EL (cell line): ENCODE data around the gene PSMC1.
A peak's percentile ranks its signal among the peaks of the same experiment; 100 is the strongest.
"Not testable (repeated sequence)": the region's sequence is repeated elsewhere in the genome, so short reads cannot be mapped to it uniquely, and the experiment has no call there.

Experiments used
- DNase-seq: peaks from one replicate; pipeline ENCODE4 v3.0.0-alpha.2; 2016

The PSMC1 gene

DNA sequence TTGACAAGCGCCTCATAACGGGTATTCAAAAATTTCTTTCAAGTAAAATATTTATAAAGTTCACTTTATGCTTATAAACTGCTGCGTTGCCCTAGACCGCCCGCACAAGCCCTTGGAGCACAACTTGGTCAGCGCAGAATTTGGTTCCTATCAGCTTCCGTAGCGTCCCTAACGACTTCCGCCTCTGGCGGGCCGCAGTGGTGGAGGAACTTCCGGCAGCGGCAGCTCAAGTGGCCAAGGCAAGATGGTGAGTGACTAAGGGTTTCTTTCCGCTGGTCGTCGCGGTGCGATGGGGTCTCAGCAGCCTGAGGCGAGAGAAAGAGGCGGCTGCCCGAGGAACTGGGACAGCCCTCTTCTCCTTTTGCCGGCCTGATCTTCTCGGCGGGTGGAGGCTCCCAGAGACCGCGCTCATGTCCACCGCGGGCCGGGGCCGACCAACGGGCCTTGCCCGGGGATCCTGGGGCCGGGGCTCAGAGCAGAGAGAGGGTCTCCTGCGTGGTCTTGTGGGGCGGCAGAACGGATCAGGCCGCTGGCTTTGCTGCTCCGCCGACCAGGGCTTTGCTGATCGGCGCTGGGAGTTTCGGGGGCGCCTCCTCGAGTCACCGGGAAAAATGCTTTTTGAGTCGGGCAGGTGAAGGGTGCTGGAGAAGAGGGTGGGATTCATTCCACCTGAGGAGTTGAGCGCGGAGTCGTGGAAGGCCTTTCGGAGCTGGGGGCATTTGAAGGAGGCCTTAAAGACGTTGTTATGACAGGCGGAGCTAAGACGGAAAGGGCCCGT lies at the start of gene PSMC1:
TSS of gene PSMC1 (plus strand) at position 200 of the 778 bp plus-strand sequence. CDS start at position 245, 45 bp downstream.
- DNase-seq = peak; percentile 92

DNA sequence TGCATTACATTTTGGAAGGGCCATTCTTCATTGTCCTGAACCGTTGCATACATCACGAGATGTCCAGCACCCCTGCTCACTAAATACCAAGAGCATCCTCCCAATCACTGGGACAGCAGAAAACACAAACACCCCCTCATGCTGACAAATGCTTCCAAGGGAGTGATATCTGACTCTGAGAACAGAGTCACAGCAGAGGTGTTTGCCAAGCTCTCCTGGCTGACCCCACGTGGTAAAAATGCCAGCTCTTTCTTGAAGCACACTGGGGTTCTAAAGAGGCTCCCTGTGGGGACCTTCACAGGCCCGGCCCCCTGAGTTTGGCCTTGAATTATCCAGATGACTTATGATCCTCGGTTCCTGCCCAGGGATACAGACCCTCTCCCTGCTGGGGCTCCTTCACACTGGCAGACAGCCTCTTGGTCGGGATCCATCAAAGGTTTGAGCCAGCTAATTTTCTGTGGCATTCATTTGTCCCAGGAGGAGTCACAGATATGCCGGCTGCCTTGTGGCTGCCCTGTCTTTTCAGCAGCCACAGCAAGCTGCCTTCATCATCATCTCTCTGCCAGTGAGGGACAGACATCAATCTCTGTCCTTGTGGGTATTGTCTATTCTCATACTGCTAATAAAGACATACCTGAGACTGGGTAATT lies 43.1 kb upstream of the PSMC1 start:
- DNase-seq = no peak

DNA sequence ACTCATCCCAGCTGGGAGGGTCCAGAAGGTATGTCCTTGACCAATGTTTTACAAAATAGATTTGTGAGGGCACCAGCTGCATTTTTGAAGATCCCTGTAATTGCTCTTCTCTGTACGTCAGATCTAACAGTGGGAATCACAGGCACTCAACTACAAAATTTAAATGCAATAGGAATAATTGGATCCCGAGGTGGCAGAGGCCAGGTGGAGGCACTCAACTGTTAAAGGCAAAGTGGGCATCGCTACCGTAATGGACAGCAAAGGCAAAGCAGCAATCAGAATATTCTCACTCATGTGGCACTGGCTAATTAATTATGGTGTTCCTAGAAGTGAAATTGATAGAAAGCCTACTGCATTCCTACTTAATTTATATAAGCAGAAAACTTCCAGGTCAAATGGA lies 27.9 kb upstream of the PSMC1 start:
- DNase-seq = no peak

DNA sequence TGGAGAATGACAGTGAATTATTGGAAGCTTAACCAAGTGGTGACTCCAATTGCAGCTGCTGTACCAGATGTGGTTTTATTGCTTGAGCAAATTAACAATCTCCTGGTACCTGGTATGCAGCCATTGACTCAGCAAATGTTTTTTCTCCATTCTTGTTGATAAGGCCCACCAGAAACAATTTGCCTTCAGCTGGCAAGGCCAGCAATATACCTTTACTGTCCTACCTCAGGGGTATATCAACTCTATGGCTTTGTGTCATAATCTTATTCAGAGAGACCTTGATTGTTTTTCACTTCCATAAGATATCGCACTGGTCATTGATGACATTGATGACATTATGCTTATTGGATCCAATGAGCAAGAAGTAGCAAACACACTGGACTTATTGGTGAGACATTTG lies 26.4 kb upstream of the PSMC1 start:
- not testable (repeated sequence) for DNase-seq

DNA sequence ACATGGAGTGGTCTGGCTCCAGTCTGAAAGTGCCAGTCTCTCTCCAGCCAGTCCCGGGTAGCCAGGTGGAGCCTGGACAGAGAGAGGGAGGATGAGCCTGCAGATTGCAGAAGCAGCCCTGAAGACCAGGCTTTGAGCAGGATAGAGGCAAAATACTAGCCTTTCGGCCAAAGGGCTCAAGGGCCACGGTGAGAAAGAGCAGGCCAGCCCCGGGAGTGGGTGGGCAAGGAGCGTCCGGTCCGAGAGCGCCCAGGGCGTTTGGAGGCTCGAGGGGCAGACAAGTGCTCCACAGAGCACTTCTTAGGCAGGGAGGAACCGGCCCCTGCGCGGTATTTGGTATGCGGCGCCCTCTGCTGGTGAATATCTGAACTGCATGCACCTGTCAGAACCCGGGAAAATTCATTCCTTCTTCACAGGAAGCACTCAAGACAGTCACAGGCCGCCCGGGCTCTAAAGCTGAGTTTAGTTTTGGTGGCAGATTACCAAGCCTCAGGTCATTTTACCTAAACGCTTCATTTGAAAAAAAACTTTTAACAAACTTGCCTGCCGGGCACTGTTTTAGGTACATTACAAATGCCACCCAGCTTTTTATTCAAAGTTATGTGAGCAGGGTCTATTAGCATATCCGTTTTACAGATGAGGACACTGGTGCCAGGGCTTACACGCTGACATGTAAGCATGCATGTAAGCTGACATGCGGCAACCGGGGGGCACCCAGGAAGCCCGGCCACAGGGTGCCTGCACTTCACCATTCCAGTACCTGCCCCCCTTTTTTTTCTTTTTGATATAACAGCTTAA lies 21.0 kb upstream of the PSMC1 start:
- DNase-seq = peak; percentile 63

DNA sequence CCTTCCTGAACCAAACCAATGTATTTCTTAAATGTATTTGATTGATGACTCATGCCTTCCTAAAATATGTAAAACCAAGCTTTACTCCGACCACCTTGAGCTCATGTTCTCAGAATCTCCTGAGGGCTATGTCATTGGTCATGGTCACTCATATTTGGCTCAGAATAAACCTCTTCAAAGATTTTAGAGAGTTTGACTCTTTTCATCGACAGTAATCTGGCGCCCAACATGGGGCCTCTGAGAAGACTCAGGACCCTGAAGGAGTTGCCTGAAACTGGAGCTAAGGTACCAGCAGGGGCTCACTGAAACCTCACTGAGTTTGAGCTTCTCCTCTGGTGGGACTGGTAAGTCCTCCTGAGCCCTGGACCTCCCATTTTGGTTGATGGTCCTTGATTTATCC lies 17.2 kb upstream of the PSMC1 start:
- peak; percentile 3 for DNase-seq

DNA sequence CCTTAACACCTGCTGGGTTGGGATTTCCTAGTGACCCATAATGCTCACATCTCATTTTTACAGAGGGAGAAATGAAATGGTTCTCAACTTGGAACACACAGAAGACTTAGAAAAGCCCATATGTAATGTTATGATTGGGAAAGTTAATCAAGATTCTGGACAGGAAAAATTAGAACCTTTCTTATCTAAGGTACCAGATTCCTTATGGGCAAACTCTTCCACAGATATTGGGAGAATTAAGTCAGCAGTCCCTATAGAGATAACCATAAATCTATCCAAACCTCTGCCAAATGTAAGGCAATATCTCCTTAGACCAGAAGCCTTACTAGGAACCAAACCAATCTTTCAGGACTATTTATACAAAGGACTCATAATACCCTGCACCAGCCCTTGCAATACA lies 13.9 kb upstream of the PSMC1 start:
- DNase-seq = no peak

DNA sequence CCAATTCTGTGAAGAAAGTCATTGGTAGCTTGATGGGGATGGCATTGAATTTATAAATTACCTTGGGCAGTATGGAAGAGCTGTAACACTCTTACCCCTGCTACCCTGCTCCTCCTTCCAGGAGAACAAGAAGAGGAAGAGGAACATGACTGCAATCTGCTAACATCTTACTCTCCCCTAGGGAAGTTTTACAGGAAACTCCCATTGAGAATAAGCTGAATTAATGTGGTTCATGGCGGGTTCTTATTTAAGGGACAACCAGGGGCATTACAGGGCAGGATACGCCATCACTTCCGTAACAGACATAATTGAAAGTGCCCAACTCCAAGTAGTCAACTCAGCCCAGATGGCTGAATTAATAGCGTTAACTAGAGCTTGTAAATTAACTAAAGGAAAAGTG lies 9.4 kb upstream of the PSMC1 start:
- DNase-seq = no peak

DNA sequence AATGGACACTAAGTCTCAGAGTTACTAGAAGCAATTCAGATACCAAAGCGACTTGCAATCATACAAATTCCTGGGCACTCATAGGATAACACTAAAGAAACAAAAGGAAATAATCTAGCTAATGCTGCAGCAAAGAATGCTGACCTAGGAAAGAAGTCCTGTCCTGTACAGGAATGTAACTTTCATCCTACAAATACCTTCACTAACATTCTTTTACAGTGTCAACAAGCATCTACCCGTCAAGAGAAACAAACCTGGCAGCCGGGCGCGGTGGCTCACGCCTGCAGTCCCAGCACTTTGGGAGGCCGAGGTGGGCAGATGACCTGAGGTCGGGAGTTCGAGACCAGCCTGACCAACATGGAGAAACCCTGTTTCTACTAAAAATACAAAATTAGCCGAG lies 8.9 kb upstream of the PSMC1 start:
- not testable (repeated sequence) for DNase-seq

DNA sequence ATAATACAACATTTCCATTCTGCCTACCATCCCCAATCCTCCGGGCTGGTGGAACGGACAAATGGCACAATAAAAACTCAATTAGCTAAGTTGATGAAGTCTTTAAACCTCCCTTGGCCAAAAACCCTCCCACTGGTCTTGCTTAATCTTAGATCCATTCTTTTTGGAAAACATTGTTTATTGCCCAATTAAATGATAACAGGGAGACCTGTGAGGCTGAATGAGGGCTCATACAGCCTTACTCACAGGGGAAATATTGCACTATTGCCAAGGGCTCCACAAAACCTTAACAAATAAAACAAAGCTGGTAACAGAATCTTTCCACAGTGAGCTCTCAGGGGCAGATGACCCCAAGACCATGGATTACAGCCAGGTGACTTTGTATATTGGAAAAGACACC lies 7.8 kb upstream of the PSMC1 start:
- DNase-seq = no peak

DNA sequence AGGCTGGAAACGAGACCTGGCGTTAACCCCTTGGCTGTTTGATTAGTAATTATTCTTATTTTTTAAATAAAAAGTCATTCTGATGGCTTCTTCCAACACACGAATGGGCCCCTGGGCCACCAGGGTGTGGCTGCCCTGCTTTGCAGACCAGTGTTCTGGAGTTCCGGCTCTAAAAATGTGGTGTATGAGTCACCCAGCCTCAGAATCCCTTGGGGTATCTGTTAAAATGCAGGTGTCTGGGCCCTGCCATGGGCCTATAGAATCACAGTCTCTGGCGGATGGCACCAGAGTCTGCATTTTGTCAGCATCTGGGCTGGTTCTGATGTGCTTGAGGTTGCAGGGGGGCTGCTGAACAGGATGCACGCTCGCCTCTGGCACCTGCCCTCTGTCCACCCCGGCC lies 2.5 kb upstream of the PSMC1 start:
- no peak for DNase-seq

DNA sequence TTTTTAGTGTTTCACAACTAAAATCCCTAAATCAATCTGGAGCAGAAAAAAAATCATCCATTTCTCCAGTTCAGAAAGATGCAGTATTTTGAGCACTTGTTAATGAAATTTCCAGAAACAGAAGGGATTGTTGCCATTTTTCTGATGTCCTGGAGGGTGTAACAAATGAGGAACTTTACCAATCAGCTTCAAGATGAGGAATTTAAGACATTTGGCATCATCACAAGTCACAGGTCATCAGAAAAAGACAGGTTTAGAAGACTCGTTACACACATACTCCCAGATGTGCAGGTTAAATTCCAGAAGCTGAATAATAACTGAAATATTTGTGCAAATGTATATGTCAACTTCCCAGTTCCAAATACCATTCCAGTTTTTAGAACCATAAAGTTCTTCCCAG lies 482 bp upstream of the PSMC1 start:
- DNase-seq = no peak

DNA sequence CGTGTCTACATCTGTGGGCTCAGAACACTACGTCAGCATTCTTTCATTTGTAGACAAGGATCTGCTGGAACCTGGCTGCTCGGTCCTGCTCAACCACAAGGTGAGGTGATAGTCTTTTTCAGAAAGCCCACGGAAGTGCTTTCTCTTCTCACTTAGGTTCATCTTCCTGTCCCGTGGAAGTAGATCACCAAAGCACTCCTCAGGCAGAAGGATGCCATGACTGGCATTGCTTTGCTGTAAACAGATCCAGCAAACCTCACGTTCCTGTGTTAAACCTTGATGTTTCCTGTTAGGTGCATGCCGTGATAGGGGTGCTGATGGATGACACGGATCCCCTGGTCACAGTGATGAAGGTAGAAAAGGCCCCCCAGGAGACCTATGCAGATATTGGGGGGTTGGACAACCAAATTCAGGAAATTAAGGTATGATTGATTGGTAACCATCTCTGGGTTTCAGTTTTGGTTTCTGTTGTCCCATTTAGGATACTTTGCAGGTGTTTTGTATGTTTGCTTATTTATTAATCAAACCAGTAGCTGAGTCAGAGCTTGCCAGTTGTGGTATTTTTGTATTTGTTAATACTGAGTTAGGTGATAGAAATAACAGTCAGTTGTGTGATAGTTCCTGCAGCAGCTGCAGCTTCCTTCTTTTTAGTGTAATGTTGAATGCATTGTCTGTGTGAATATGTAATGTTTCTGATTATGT lies 7.5 kb downstream of the PSMC1 start:
- no peak for DNase-seq

DNA sequence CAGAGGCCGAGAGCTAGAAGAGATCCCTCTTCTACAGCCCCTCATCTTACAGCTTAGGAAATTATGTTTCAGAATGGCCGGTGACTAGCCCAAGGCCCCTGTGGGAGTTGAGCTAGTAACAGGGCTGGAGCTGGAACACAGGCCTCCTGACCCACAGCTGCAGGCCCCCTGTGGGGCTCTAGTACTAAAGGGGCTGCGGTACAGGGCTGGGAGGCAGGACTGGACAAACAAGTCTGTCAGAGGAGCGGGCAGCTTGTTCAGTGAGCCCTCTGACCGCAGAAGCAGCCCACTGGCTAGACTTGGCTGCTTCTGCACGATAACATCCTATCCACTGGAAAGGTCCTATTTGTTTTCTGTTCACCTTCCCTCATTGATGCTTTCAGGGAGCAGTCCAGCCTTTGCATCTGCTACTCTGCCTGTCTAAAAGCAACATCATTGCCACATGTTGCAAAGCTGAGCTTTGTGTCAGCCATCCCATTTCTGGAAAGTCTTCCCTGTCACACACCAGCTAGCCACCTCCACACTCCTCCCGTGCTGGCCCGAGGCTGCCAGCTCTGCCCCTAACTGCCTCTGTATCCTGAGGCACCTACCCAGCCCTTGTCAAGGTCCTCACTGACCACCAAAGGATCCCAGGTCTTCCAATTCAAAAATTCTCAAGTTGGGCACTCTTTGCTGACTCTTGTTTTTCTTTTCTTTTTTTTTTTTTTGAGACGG lies 10.2 kb downstream of the PSMC1 start:
- DNase-seq = no peak

DNA sequence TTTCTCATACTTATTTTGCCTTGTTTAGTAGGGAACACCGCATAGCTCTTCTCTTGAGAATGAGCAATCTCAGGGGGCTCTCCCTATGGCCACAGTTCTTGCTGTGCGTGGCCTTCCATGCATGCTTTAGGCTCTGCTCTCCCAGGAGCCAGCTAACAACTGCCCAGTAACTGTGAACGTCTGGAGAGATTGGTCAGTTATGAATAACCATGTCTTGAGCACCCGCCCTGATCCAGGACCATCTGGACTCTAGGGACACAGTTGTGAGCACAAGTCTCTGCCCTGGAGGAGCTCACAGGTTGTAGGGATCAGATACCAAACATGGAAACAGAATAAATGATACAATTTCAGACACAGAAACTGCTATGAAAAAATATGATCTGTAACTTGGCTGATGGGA lies 12.1 kb downstream of the PSMC1 start:
- no peak for DNase-seq

DNA sequence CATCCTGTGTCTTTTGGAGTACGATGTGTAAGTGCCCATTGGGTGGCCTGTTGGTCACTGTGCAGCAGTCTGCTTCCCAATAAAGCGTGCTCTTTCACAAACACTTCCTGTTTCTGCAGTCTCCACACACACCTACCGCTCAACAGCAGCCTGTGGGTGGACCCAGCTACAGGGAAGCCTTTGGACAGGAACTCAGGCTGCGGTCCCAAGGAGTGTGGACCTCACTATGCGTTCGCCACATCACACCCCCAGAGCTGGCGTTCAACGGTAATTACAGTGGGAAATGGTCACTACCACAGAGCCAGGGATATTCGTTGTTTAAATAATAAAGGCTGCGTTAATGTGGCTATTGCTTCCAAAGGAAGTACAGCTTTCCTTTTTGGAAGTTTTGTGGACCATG lies 16.2 kb downstream of the PSMC1 start:
- no peak for DNase-seq

DNA sequence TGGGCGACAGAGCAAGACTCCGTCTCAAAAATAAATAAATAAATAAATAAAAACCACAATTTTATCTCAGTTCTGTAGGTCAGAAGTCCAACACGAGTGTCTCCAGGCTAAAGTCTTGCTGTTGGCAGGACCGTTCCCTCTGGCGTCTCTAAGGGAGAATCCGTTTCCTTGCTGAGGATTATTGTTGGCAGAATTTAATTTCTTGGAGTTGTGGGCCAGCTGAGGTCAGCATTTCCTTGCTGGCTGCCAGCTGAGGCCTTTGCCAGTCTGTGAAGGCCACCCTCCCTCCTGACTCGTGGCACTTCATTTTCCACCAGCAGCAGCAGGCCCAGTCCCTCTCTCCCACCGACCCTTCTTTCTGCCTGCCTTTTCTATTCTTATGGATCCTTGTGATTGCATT lies 17.2 kb downstream of the PSMC1 start:
- DNase-seq = no peak

DNA sequence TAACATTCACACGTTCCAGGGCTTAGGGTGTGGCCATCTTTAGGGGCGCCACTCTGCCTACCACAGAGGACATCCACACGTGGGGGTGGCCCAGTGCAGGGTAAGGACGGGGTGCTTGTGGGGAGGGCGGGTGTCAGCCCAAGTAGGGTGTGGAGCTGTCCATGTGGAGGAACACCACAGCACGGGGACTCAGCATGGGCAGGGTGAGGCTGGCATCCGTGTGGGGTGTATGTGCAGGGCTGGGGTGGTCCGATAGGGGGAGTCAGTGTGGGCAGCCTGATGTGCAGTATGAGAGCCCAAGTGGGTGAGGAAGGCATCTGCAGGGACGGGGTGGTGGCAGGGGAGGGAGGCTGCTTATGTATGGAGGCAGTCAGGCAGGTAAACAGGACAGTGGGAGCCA lies 17.7 kb downstream of the PSMC1 start:
- DNase-seq = peak; percentile 13

DNA sequence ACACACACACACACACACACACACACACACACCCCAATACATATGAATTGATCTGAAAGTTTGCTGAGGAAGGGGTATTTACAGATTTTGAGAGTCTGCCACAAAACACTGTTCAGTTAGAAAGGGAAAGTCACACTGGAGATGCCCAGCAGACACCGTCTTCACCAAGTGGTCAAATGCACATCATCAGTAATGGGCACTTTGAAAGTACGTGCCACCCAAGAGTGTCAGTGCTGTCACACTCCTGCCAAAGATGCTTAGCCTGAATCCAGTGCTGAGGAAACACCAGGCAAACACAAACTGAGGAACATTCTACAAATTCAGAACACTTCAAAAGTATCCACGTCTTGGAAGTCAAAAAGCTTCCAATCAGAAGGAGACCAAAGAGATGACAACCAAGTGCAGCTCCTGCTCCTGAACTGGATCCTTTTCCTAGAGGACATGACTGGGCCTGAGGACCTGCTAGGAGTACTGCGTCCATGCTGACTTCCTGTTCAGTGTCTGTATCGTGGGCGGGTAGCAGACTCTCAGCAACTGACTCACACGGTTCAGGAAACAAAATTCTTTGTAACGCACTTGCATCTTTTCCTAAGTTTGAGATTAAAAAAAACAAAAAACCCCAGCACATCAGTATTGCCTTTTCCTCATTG lies 18.6 kb downstream of the PSMC1 start:
- DNase-seq = peak; percentile 72

DNA sequence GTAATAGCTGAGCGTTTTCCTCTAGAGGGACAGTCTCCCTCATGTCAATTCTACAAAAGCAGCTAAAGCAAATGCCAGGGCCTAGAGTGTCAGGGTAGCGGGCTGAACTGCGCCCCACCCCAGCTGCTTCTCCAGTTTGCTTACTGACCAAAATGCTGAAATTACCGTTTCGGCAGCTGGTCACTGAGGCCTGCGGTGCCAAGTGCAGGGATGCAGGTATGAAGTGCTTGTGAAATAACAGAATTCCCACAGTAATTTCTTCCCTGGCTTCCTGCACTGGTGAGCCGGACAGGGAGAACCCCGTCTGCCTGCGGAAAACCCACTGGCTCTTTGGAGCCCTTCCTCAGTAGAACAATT lies 19.1 kb downstream of the PSMC1 start:
- DNase-seq = no peak

DNA sequence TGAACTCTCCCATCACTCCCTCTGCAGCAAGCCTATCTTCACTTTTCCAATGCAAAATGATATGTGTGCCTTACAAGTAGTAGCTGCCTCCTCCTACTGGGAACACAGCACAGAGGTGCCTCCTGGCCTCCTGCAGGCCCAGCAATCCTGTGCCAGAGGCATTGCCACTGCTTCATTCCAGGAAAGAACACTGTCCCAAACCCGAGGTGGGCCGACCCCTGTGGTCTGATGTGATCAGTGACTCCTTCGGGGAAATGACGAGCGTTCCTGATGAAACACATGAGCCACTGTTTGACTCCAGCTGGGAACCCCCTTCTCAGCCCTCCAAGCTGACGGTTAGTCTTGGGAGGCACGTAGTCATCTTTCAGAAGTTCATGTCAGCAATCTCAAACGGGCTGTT lies 19.5 kb downstream of the PSMC1 start:
- DNase-seq = no peak
